Neural progenitor cell (in vitro differentiated cells): Measurements from ENCODE around the gene POR. TPM values are rescaled to one million over a fixed set of nuclear protein-coding genes. Genes with fewer than 3 reads are reported as not detected.
"Not testable (repeated sequence)": the region's sequence is repeated elsewhere in the genome, so short reads cannot be mapped to it uniquely, and the experiment has no call there.

Source experiments
- DNase-seq: peaks from one replicate; pipeline ENCODE4 v3.0.0-alpha.2; 2016; ENCODE audit warnings: low spot score
- H2AFZ ChIP-seq: fragments of 200-600 bp; sonication (generic); replicated peaks from 2 replicates; pipeline ENCODE4 v1.6.1; 2016; ENCODE audit warnings: antibody characterized with exemption
- H3F3A ChIP-seq: fragments of 200-600 bp; sonication (generic); 2 replicates; pipeline ENCODE4 v1.6.1; 2016; ENCODE audit warnings: antibody characterized with exemption, low read depth
- H3K27ac ChIP-seq: fragments of 200-600 bp; sonication (generic); 2 replicates; pipeline ENCODE4 v1.5.1; 2016; ENCODE audit warnings: mild to moderate bottlenecking
- H3K27me3 ChIP-seq: fragments of 200-600 bp; sonication (generic); 2 replicates; pipeline ENCODE4 v1.6.1; 2016; ENCODE audit warnings: mild to moderate bottlenecking, moderate library complexity
- H3K36me3 ChIP-seq: fragments of 200-600 bp; sonication (generic); 2 replicates; pipeline ENCODE4 v1.5.1; 2016
- H3K4me1 ChIP-seq: fragments of 200-600 bp; sonication (generic); 2 replicates; pipeline ENCODE4 v1.6.1; 2016; ENCODE audit warnings: mixed run types
- H3K4me2 ChIP-seq: fragments of 200-600 bp; sonication (generic); 2 replicates; pipeline ENCODE4 v1.6.1; 2016
- H3K4me3 ChIP-seq: fragments of 200-600 bp; sonication (generic); 2 replicates; pipeline ENCODE4 v1.5.1; 2016
- H3K79me2 ChIP-seq: fragments of 200-600 bp; sonication (generic); 2 replicates; pipeline ENCODE4 v1.6.1; 2016; ENCODE audit warnings: low read depth
- H3K9ac ChIP-seq: fragments of 200-600 bp; sonication (generic); 2 replicates; pipeline ENCODE4 v1.6.1; 2016
- H3K9me3 ChIP-seq: fragments of 200-600 bp; sonication (generic); 2 replicates; pipeline ENCODE4 v1.5.1; 2016; ENCODE audit warnings: low read depth
- H4K20me1 ChIP-seq: fragments of 200-600 bp; sonication (generic); 2 replicates; pipeline ENCODE4 v1.6.1; 2016; ENCODE audit warnings: low read depth
- H3K27ac Mint-ChIP-seq: 3 replicates; pipeline ENCODE4 v1.8.0; 2021; ENCODE audit warnings: mixed read lengths
- H3K27me3 Mint-ChIP-seq: 2 replicates; pipeline ENCODE4 v1.8.0; 2022; ENCODE audit warnings: low read depth, mild to moderate bottlenecking, inconsistent platforms, moderate library complexity, mixed read lengths; ENCODE audit not compliant: insufficient read depth
- H3K36me3 Mint-ChIP-seq: 3 replicates; pipeline ENCODE4 v1.8.0; 2021; ENCODE audit warnings: mixed read lengths
- H3K4me1 Mint-ChIP-seq: 3 replicates; pipeline ENCODE4 v1.8.0; 2021; ENCODE audit warnings: mixed read lengths
- H3K4me3 Mint-ChIP-seq: 3 replicates; pipeline ENCODE4 v1.8.0; 2021; ENCODE audit warnings: mild to moderate bottlenecking, moderate library complexity, mixed read lengths
- H3K9me3 Mint-ChIP-seq: 3 replicates; pipeline ENCODE4 v1.8.0; 2020; ENCODE audit warnings: mixed read lengths
- CTCF ChIP-seq: fragments of 200-600 bp; sonication (generic); IDR thresholded peaks from 2 replicates; pipeline ENCODE4 v1.5.1; 2017; ENCODE audit warnings: antibody characterized with exemption, mild to moderate bottlenecking
- EZH2 ChIP-seq: fragments of 200-600 bp; sonication (generic); IDR thresholded peaks from 2 replicates; pipeline ENCODE4 v1.6.1; 2017; ENCODE audit warnings: antibody characterized with exemption, mild to moderate bottlenecking, moderate library complexity
- EZH2phosphoT487 ChIP-seq: fragments of 200-600 bp; sonication (generic); IDR thresholded peaks from 2 replicates; pipeline ENCODE4 v1.6.1; 2017; ENCODE audit warnings: antibody characterized with exemption
- total RNA-seq: library from RNA; depleted of rRNA; stranded (reverse); fragments of >200 nt; gene quantifications from 2 replicates; pipeline ENCODE4 v1.2.3, GENCODE V29; 2015; ENCODE audit warnings: low replicate concordance

POR gene
- total RNA-seq, 1 donor from 2014 or later, result 38.6 TPM

- Histone ChIP-seq H3K9me3 (no peaks in the 10 kb centered on the region), H2AFZ (no peak overlapping the region), H3K9ac (no peak overlapping the region), H3K27me3 (no peaks in the 10 kb centered on the region), H3K27ac (no peak overlapping the region), H3K4me3 (no peak overlapping the region), H3K4me1 (no peaks in the 10 kb centered on the region), H3F3A (no peaks in the 10 kb centered on the region), H3K79me2 (no peaks in the 10 kb centered on the region), H3K36me3 (peaks cover 4% of the 10 kb centered on the region), H3K4me2 (no peak overlapping the region), H4K20me1 (no peaks in the 10 kb centered on the region)
- DNase-seq, result no peak
- no peak overlapping the region for H3K4me3 Mint-ChIP-seq
- no peaks in the 10 kb centered on the region for H3K9me3 Mint-ChIP-seq
- TF ChIP-seq EZH2phosphoT487 (no peak), CTCF (no peak), EZH2 (no peak)
- no peaks in the 10 kb centered on the region for H3K27me3 Mint-ChIP-seq
- H3K36me3 Mint-ChIP-seq, result peaks cover 32% of the 10 kb centered on the region
- peaks cover 3% of the 10 kb centered on the region for H3K4me1 Mint-ChIP-seq
- no peak overlapping the region for H3K27ac Mint-ChIP-seq
Measured at GRCh38 chr7:76016191-76016947, 101.4 kb downstream of the POR start.

DNA sequence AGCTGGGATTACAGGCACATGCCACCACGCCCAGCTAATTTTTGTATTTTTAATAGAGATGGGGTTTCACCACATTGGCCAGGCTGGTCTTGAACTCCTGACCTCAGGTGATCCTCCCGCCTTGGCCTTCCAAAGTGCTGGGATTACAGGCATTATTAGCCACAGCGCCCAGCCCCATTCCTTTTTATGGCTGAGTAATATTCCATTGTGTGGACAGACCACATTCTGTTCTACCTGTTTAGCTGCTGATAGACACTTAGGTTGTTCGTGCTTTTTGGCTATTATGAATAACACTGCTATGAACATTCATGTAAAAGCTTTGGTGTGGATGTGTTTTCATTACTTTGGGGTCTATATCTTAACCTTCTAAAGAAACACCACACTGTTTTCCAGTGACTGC lies 103.6 kb downstream of the POR start:
- H3K4me2 ChIP-seq, H3K27me3 Mint-ChIP-seq, H3K9me3 Mint-ChIP-seq, H3F3A ChIP-seq, H3K4me1 ChIP-seq, H3K9ac ChIP-seq, H3K9me3 ChIP-seq, H3K79me2 ChIP-seq, H3K36me3 ChIP-seq, H3K4me1 Mint-ChIP-seq, H2AFZ ChIP-seq, H3K4me3 ChIP-seq, H3K27ac Mint-ChIP-seq, H3K4me3 Mint-ChIP-seq, H3K27me3 ChIP-seq, DNase-seq, H4K20me1 ChIP-seq, H3K27ac ChIP-seq: not testable (repeated sequence)
- peaks cover 36% of the 10 kb centered on the region for H3K36me3 Mint-ChIP-seq

GRCh38 chr7:76020031-76020714 lies 105.2 kb downstream of the POR start:
- no peak overlapping the region for H3K4me3 Mint-ChIP-seq
- peaks cover 34% of the 10 kb centered on the region for H3K36me3 Mint-ChIP-seq
- Histone ChIP-seq H3K36me3 (peaks cover 4% of the 10 kb centered on the region), H4K20me1 (no peaks in the 10 kb centered on the region), H2AFZ (no peak overlapping the region), H3K9me3 (no peaks in the 10 kb centered on the region), H3K27ac (no peak overlapping the region), H3K79me2 (no peaks in the 10 kb centered on the region), H3K4me2 (no peak overlapping the region), H3K4me1 (no peaks in the 10 kb centered on the region), H3K4me3 (no peak overlapping the region), H3K27me3 (no peaks in the 10 kb centered on the region), H3F3A (no peaks in the 10 kb centered on the region), H3K9ac (no peak overlapping the region)
- H3K27ac Mint-ChIP-seq, result peak overlapping the region; percentile 60
- TF ChIP-seq EZH2 (no peak), CTCF (peak; percentile 92), EZH2phosphoT487 (no peak)
- peaks cover 6% of the 10 kb centered on the region for H3K4me1 Mint-ChIP-seq
- H3K27me3 Mint-ChIP-seq, result no peaks in the 10 kb centered on the region
- peak; percentile 84 for DNase-seq
- H3K9me3 Mint-ChIP-seq, result no peaks in the 10 kb centered on the region
